DOHH2 (cell line): ENCODE data around the gene EML1.

Source experiments
- H3F3A ChIP-seq: fragments of 200-600 bp; sonication (generic), shearing (Covaris generic); 2 replicates; pipeline ENCODE4 v1.6.0; 2016; ENCODE audit warnings: antibody characterized with exemption, mild to moderate bottlenecking; ENCODE audit not compliant: control insufficient read depth, insufficient read depth
- H3K27ac ChIP-seq: fragments of 200-600 bp; sonication (generic); 2 replicates; pipeline ENCODE4 v1.5.1; 2014; ENCODE audit warnings: low read depth, mild to moderate bottlenecking, low read length, moderate library complexity
- H3K27me3 ChIP-seq: fragments of 200-600 bp; sonication (generic); 2 replicates; pipeline ENCODE4 v1.6.1; 2014; ENCODE audit warnings: mild to moderate bottlenecking, low read length, mixed read lengths; ENCODE audit not compliant: control insufficient read depth
- H3K36me3 ChIP-seq: fragments of 200-600 bp; sonication (generic); 2 replicates; pipeline ENCODE4 v1.6.1; 2014; ENCODE audit warnings: mild to moderate bottlenecking, low read length, moderate library complexity, mixed read lengths; ENCODE audit not compliant: control insufficient read depth
- H3K4me1 ChIP-seq: fragments of 200-600 bp; sonication (generic); 2 replicates; pipeline ENCODE4 v1.6.1; 2014; ENCODE audit warnings: mild to moderate bottlenecking, low read length, mixed read lengths; ENCODE audit not compliant: control insufficient read depth
- H3K4me2 ChIP-seq: fragments of 200-600 bp; sonication (generic); 2 replicates; pipeline ENCODE4 v1.6.0; 2014; ENCODE audit warnings: mild to moderate bottlenecking, low read length, moderate library complexity
- H3K4me3 ChIP-seq: fragments of 200-600 bp; sonication (generic); 2 replicates; pipeline ENCODE4 v1.5.1; 2014; ENCODE audit warnings: mild to moderate bottlenecking, low read length, mixed read lengths
- H3K79me2 ChIP-seq: fragments of 200-600 bp; sonication (generic); 2 replicates; pipeline ENCODE4 v1.6.1; 2014; ENCODE audit warnings: mild to moderate bottlenecking, low read length, mixed read lengths; ENCODE audit not compliant: control insufficient read depth
- H3K9me2 ChIP-seq: fragments of 200-600 bp; sonication (generic); replicated peaks from 2 replicates; pipeline ENCODE4 v1.6.1; 2014; ENCODE audit warnings: mild to moderate bottlenecking, low read length, mixed read lengths; ENCODE audit not compliant: control insufficient read depth
- H3K9me3 ChIP-seq: fragments of 200-600 bp; sonication (generic); 2 replicates; pipeline ENCODE4 v1.6.1; 2014; ENCODE audit warnings: antibody characterized with exemption, low read length, mixed read lengths; ENCODE audit not compliant: control insufficient read depth, insufficient read depth
- H4K20me1 ChIP-seq: fragments of 200-600 bp; sonication (generic); 2 replicates; pipeline ENCODE4 v1.6.0; 2014; ENCODE audit warnings: low read depth, mild to moderate bottlenecking, antibody characterized with exemption, low read length, moderate library complexity; ENCODE audit not compliant: control insufficient read depth, insufficient read depth
- EZH2phosphoT487 ChIP-seq: fragments of 200-600 bp; sonication (generic); IDR thresholded peaks from 2 replicates; pipeline ENCODE4 v1.6.1; 2017; ENCODE audit warnings: borderline replicate concordance, mild to moderate bottlenecking, antibody characterized with exemption, low read length, moderate library complexity, mixed read lengths
- TF ChIP-seq, protein P1 (sequence below): fragments of 200-600 bp; sonication (generic); IDR thresholded peaks from one replicate; pipeline ENCODE4 v1.5.1; 2014; ENCODE audit warnings: antibody characterized with exemption, mild to moderate bottlenecking, low read depth, low read length; ENCODE audit not compliant: poor library complexity, severe bottlenecking

EML1 gene

DNA sequence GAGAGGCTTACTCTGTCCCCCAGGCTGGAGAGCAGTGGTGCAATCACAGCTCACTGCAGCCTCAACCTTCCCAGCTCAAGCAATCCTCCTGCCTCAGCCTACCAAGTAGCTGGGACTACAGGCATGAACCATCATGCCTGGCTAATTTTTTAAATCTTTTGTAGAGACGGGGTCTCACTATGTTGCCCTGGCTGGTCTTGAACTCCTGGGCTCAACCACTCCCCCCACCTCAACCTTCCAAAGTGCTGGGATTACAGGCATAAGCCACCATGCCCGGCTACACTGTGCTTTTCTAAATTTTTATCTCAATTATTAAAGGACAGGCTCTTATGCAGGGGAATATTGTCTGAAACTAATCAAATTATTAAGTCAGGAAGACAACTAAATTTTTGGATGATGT lies 44.6 kb downstream of the EML1 start:
- Histone ChIP-seq H3K36me3 (no peaks in the 10 kb centered on the region), H3K4me1 (no peaks in the 10 kb centered on the region), H4K20me1 (no peaks in the 10 kb centered on the region), H3K79me2 (no peaks in the 10 kb centered on the region), H3K9me2 (no peaks in the 10 kb centered on the region), H3K4me2 (no peak overlapping the region), H3K27me3 (0 out of 2 replicates have a peak, but pooled peaks cover 5% of the 10 kb centered on the region), H3F3A (no peaks in the 10 kb centered on the region), H3K4me3 (no peak overlapping the region), H3K9me3 (no peaks in the 10 kb centered on the region), H3K27ac (no peak overlapping the region)
- TF ChIP-seq EZH2phosphoT487 = no peak
- TF ChIP-seq, protein P1, sequence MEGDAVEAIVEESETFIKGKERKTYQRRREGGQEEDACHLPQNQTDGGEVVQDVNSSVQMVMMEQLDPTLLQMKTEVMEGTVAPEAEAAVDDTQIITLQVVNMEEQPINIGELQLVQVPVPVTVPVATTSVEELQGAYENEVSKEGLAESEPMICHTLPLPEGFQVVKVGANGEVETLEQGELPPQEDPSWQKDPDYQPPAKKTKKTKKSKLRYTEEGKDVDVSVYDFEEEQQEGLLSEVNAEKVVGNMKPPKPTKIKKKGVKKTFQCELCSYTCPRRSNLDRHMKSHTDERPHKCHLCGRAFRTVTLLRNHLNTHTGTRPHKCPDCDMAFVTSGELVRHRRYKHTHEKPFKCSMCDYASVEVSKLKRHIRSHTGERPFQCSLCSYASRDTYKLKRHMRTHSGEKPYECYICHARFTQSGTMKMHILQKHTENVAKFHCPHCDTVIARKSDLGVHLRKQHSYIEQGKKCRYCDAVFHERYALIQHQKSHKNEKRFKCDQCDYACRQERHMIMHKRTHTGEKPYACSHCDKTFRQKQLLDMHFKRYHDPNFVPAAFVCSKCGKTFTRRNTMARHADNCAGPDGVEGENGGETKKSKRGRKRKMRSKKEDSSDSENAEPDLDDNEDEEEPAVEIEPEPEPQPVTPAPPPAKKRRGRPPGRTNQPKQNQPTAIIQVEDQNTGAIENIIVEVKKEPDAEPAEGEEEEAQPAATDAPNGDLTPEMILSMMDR = no peak

DNA sequence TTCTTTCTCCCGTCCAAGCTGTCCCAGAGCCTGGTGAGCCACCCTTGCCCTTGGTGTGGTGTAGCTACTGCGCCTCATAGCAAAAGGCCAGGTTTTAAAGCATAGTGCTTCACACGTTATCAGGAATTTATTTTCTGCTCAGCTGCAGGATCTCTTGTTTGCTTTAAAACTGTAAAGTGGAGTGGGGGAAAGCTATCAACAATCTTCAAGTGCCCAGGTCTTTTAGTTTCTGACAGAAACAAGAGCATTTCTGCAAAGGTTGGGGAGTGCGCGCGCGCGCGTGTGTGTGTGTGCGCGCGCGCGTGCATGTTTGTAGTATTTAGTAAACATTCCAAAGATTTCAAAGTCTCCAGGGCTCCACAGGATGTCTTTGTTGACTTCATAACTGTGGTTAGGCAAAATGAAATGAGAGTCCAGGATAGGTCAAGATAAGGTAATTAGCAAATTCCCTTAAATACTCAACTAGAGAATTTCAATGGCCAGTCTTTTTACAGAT lies 45.5 kb downstream of the EML1 start:
- no peak for TF ChIP-seq EZH2phosphoT487
- TF ChIP-seq, protein P1 = no peak
- no peaks in the 10 kb centered on the region for H4K20me1 ChIP-seq
- H3K9me2 ChIP-seq = no peaks in the 10 kb centered on the region
- no peaks in the 10 kb centered on the region for H3F3A ChIP-seq
- H3K4me1 ChIP-seq = no peaks in the 10 kb centered on the region
- H3K27me3 ChIP-seq = 0 out of 2 replicates have a peak, but pooled peaks cover 5% of the 10 kb centered on the region
- no peaks in the 10 kb centered on the region for H3K36me3 ChIP-seq
- no peak overlapping the region for H3K27ac ChIP-seq
- H3K4me2 ChIP-seq = no peak overlapping the region
- H3K9me3 ChIP-seq = no peaks in the 10 kb centered on the region
- no peak overlapping the region for H3K4me3 ChIP-seq
- H3K79me2 ChIP-seq = no peaks in the 10 kb centered on the region

DNA sequence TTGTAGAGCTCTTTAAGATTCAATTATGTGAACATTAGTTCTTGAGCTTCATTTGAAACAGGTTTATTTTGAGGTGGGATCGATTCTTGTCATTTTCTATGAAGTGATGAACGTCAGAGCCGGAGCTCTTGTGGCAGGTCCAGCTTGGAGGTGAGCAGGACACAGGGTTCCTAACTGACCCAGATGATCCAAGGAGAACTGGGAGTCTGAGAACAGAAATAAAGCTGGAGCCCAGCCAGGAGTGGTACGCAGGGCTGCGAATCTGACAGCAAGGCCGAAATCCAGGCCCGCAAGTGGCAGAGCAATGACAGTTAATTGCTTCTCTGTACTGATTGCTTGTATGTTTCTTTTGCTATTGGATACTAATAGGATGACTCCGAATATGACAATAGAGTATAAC lies 46.5 kb downstream of the EML1 start:
- Histone ChIP-seq H3K4me2 (no peak overlapping the region), H4K20me1 (no peaks in the 10 kb centered on the region), H3K79me2 (no peaks in the 10 kb centered on the region), H3K4me1 (no peaks in the 10 kb centered on the region), H3K9me3 (no peaks in the 10 kb centered on the region), H3K27ac (no peak overlapping the region), H3K36me3 (no peaks in the 10 kb centered on the region), H3K9me2 (no peaks in the 10 kb centered on the region), H3F3A (no peaks in the 10 kb centered on the region), H3K4me3 (no peak overlapping the region), H3K27me3 (0 out of 2 replicates have a peak, but pooled peaks cover 5% of the 10 kb centered on the region)
- TF ChIP-seq, protein P1 = no peak
- TF ChIP-seq EZH2phosphoT487 = no peak
